Keratinocyte (primary cell): Measurements from ENCODE around the gene RTP3. TPM values are rescaled to one million over a fixed set of nuclear protein-coding genes. Genes with fewer than 3 reads are reported as not detected.

Experiments
- DNase-seq: peaks from one replicate; pipeline ENCODE4 v3.0.0-alpha.2; 2011; ENCODE audit warnings: low read depth, missing footprints, low spot score
- FAIRE-seq: peaks from 2 replicates; lab custom pipeline; 2011; peaks lifted over from hg19 to GRCh38; lab: Jason Lieb, UNC
- H2AFZ ChIP-seq: 2 replicates; pipeline ENCODE4 v1.6.0; 2012; ENCODE audit warnings: low read length, control low read depth, inconsistent platforms; ENCODE audit not compliant: control insufficient read depth
- H3K27ac ChIP-seq: 2 replicates; pipeline ENCODE4 v1.5.1; 2011; ENCODE audit warnings: low read length; ENCODE audit not compliant: control insufficient read depth, insufficient read depth
- H3K27me3 ChIP-seq: 3 replicates; pipeline ENCODE4 v1.6.0; 2011; ENCODE audit warnings: low read length; ENCODE audit not compliant: control insufficient read depth, insufficient read depth; ENCODE audit errors: extremely low read depth
- H3K36me3 ChIP-seq, 2 experiments: 2 replicates in 1 of 2; 3 replicates in 1 of 2; pipeline ENCODE4 v1.5.1; 2011; ENCODE audit warnings: low read length in 2 of 2, mild to moderate bottlenecking in 1 of 2; ENCODE audit not compliant: control insufficient read depth in 2 of 2, insufficient read depth in 2 of 2; ENCODE audit errors: extremely low read depth in 1 of 2
- H3K4me1 ChIP-seq: 3 replicates; pipeline ENCODE4 v1.5.1; 2011; ENCODE audit warnings: low read length; ENCODE audit not compliant: control insufficient read depth, insufficient read depth; ENCODE audit errors: extremely low read depth
- H3K4me2 ChIP-seq: 3 replicates; pipeline ENCODE4 v1.6.0; 2011; ENCODE audit warnings: low read depth, low read length; ENCODE audit not compliant: control insufficient read depth, insufficient read depth; ENCODE audit errors: extremely low read depth
- H3K4me3 ChIP-seq, 3 experiments: fragments of 200-600 bp in 1 of 3; sonication (generic) in 1 of 3; 2 replicates in 2 of 3; 3 replicates in 1 of 3; pipeline ENCODE4 v1.5.1; 2011 to 2016; ENCODE audit warnings: low read length in 3 of 3, mild to moderate bottlenecking in 3 of 3, control low read depth in 2 of 3, inconsistent platforms in 1 of 3, low read depth in 1 of 3, mixed read lengths in 1 of 3, mixed run types in 1 of 3, moderate library complexity in 1 of 3; ENCODE audit not compliant: control insufficient read depth in 2 of 3, insufficient read depth in 2 of 3; ENCODE audit errors: extremely low read depth in 1 of 3
- H3K79me2 ChIP-seq: 2 replicates; pipeline ENCODE4 v1.6.0; 2012; ENCODE audit warnings: low read length; ENCODE audit not compliant: control insufficient read depth, insufficient read depth
- H3K9ac ChIP-seq: 3 replicates; pipeline ENCODE4 v1.6.0; 2011; ENCODE audit warnings: low read length; ENCODE audit not compliant: control insufficient read depth, insufficient read depth; ENCODE audit errors: extremely low read depth
- H3K9me1 ChIP-seq: 3 replicates; pipeline ENCODE4 v1.6.0; 2011; ENCODE audit warnings: low read length; ENCODE audit not compliant: control insufficient read depth, insufficient read depth; ENCODE audit errors: extremely low read depth
- H3K9me3 ChIP-seq: 2 replicates; pipeline ENCODE4 v1.5.1; 2012; ENCODE audit warnings: low read depth, low read length; ENCODE audit not compliant: control insufficient read depth
- H4K20me1 ChIP-seq: 3 replicates; pipeline ENCODE4 v1.6.0; 2011; ENCODE audit warnings: low read length; ENCODE audit not compliant: control insufficient read depth, insufficient read depth; ENCODE audit errors: extremely low read depth
- CTCF ChIP-seq, 3 experiments: IDR thresholded peaks in 1 of 3; conservative IDR thresholded peaks in 1 of 3; optimal IDR thresholded peaks in 1 of 3; 2 replicates in 2 of 3; 3 replicates in 1 of 3; pipeline versions ENCODE3 to v1.5.1; 2011; ENCODE audit warnings: low read length in 3 of 3, mild to moderate bottlenecking in 3 of 3, moderate library complexity in 2 of 3, control low read depth in 1 of 3, inconsistent platforms in 1 of 3; ENCODE audit not compliant: insufficient read depth in 2 of 3; ENCODE audit errors: extremely low read depth in 1 of 3
- EZH2 ChIP-seq: IDR thresholded peaks from one replicate; pipeline ENCODE4 v1.6.1; 2012; ENCODE audit warnings: inconsistent platforms, mild to moderate bottlenecking, low read length, moderate library complexity
- dilution Hi-C: fragments of 300-500 bp; cut with MboI; formaldehyde crosslinking; loops from one replicate; pipeline ENCODE4 v1.7.0; 2020; ENCODE audit warnings: low sequenced_read_pairs; ENCODE audit not compliant: extremely low pct_ligation_motif_present
- polyA plus RNA-seq, 5 experiments: library from polyadenylated mRNA; depleted of rRNA in 3 of 5; stranded (reverse) in 3 of 5; stranded (forward) in 1 of 5; unstranded in 1 of 5; fragments of >200 nt; gene quantifications; 1 replicate in 1 of 5; 2 replicates in 3 of 5; 3 replicates in 1 of 5; pipeline versions ENCODE4 v1.2.1 to v1.2.3, GENCODE V29; 2011 to 2012; ENCODE audit warnings: missing spikeins in 2 of 5, low read depth in 1 of 5, low replicate concordance in 1 of 5

RTP3 gene
- polyA plus RNA-seq, 1 donor (not counting 4 experiments of a cell fraction or from before 2014, with no cell fraction given): not detected

GRCh38 chr3:46484911-46485778 is 12.6 kb upstream of the RTP3 start:
- Histone ChIP-seq H3K4me3 (no peak overlapping the region), H3K4me2 (no peak overlapping the region), H3K36me3 (no peaks in the 10 kb centered on the region), H3K4me1 (peaks cover 14% of the 10 kb centered on the region), H3K27ac (no peak overlapping the region), H3K27me3 (peaks cover 9% of the 10 kb centered on the region), H3K9me1 (no peaks in the 10 kb centered on the region), H3K79me2 (no peaks in the 10 kb centered on the region), H2AFZ (no peak overlapping the region), H4K20me1 (no peaks in the 10 kb centered on the region), H3K9ac (no peak overlapping the region), H3K9me3 (no peaks in the 10 kb centered on the region)
- FAIRE-seq (no peak), DNase-seq (no peak)
- TF ChIP-seq CTCF (optimal IDR thresholded peaks at IDR 0.05 in 1 of 3, IDR thresholded peaks at IDR 0.05 in 1 of 3, conservative IDR thresholded peaks at IDR 0.05 in 1 of 3; ENCODE audit: extremely low read depth in 1 of 3, insufficient read depth in 2 of 3, low read length in 3 of 3) (no peak), EZH2 (no peak)
- dilution Hi-C loops: loop anchor here (25.0 kb wide), 1 partner anchor 152 kb away; no protein-coding TSS in a partner anchor

GRCh38 chr3:46485779-46486175 is 12.0 kb upstream of the RTP3 start:
- dilution Hi-C loops: loop anchor here (25.0 kb wide), 1 partner anchor 152 kb away; no protein-coding TSS in a partner anchor
- H3K9ac ChIP-seq: no peak overlapping the region
- peaks cover 4% of the 10 kb centered on the region for H3K27me3 ChIP-seq
- no peaks in the 10 kb centered on the region for H3K36me3 ChIP-seq
- H3K9me3 ChIP-seq: no peaks in the 10 kb centered on the region
- no peak overlapping the region for H3K27ac ChIP-seq
- no peak overlapping the region for H2AFZ ChIP-seq
- no peak for DNase-seq
- no peaks in the 10 kb centered on the region for H3K79me2 ChIP-seq
- no peak for TF ChIP-seq EZH2
- no peak for TF ChIP-seq CTCF (optimal IDR thresholded peaks at IDR 0.05 in 1 of 3, IDR thresholded peaks at IDR 0.05 in 1 of 3, conservative IDR thresholded peaks at IDR 0.05 in 1 of 3; ENCODE audit: extremely low read depth in 1 of 3, insufficient read depth in 2 of 3, low read length in 3 of 3)
- no peak for FAIRE-seq
- no peaks in the 10 kb centered on the region for H4K20me1 ChIP-seq
- H3K4me3 ChIP-seq: no peak overlapping the region
- peaks cover 14% of the 10 kb centered on the region for H3K4me1 ChIP-seq
- no peaks in the 10 kb centered on the region for H3K9me1 ChIP-seq
- H3K4me2 ChIP-seq: no peak overlapping the region
